ENCODE data around the gene RNF2.

- TF ChIP-seq POLR2A (IDR thresholded peaks at IDR 0.05; ENCODE audit: low read depth, low read length) (no peak), POU2F2 (IDR thresholded peaks at IDR 0.05; ENCODE audit: low read depth, low read length) (no peak), TAF1 (IDR thresholded peaks at IDR 0.05; ENCODE audit: low read depth, low read length) (no peak), POLR2AphosphoS5 (IDR thresholded peaks at IDR 0.05; ENCODE audit: low read depth, low read length) (no peak)
Measured at GRCh38 chr1:185111873-185112272, 66.5 kb downstream of the RNF2 start.
